Measurements from ENCODE around the gene TMCC3.
"Not testable (repeated sequence)": the region's sequence is repeated elsewhere in the genome, so short reads cannot be mapped to it uniquely, and the experiment has no call there.

Gene TMCC3

GRCh38 chr12:94650143-94651056 lies at the start of gene TMCC3:
Gene TMCC3, minus strand, starts transcription at chr12:94650557. Its CDS starts 127 bp downstream, at chr12:94650430.
- peak; percentile 26 for DNase-seq (ENCODE audit: low read depth)

DNA sequence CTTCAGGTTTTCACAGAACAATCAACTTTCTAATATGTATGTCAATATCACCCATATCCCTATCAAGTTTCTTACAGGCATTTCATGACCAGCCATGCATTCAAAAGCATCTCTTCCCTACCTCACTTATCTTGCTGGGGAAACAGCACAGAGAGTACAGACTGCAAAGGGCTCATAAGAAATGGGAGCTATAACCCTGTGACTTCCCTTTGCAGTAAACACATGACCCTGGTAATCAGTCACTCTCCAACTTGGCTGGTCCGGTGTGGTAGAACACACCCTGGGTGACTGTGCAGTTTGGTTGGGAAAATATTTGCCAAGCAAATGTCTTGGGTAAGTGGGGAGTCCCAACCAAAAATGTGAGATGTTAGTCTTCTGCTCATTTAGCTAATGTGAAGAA lies 49.4 kb upstream of the TMCC3 start:
- DNase-seq (ENCODE audit: low read depth), result peak; percentile 11

- no peak for DNase-seq (ENCODE audit: low read depth)
These were observed 48.2 kb upstream of the TMCC3 start for GRCh38 chr12:94698578-94698977.

DNA sequence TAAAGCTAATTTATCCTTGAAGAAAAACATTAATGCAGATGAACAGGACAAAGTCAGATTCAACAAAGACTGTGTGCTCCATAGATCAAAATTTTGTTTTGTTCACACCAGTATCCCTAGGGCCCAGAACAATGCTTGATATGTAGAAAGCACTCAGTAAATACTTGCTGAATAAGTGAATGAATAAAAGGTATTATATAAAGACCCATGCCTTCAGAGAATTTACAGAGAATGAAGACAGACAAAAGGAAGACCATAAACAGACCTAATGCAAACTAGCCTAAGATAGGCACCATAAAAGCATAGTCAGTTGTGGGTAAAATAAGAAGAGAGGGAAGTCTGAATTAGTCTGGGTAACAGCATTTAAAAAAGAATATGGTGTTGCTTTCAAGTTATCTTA lies 47.3 kb upstream of the TMCC3 start:
- no peak for DNase-seq (ENCODE audit: low read depth)

GRCh38 chr12:94694732-94695131 lies 44.4 kb upstream of the TMCC3 start:
- no peak for DNase-seq (ENCODE audit: low read depth)

GRCh38 chr12:94692826-94693225 lies 42.5 kb upstream of the TMCC3 start:
- not testable (repeated sequence) for DNase-seq (ENCODE audit: low read depth)

GRCh38 chr12:94690198-94690771 lies 39.9 kb upstream of the TMCC3 start:
- DNase-seq (ENCODE audit: low read depth), result peak; percentile 59

DNA sequence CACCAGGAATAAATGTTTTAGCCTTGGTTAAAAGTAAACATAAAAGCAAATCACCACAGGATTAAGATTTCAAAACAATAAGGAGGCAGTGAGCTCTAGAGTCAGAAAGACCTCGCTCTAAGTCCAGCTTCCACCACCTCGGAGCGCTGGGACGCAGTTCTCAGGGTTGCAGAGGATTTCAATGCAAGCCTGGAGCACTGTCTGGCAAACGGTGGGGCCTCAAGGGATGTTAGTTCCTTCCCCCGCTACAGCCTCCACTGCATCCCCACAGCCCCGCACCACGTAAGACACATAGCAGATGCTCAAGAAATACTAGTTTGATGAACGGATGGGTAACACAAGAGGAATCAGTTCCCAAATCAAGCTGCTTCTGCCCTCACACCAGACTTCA lies 39.3 kb upstream of the TMCC3 start:
- DNase-seq (ENCODE audit: low read depth), result no peak

DNA sequence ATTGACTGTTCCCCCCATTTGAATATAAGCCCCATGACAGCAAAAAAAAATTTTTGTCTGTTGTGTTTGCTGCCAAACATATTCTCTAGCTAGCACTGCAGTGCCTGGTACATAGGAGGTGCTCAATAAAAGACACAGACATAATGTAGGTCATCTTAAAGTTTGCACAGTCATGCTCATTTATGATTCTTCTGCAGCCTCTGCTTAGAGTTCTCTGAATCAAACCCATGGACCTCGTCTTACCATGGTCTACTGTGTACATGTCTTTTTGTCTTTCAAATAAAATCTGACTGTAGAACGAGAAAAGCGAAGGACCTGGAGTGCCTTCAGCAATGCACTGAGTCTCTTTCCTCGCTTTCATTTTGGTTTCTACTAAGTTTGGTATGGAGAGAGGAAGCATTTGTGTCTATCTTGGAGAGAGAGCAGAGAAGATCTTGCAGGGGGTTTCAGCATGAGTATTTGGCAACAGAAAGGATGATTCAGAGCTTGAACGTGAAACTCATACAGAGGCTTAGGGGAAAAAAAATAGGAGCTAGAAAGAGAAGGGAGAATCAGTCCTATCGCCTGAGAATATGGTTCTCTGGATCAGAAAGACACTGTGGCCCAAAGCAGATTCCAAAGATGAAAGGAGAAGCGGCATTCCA lies 38.8 kb upstream of the TMCC3 start:
- DNase-seq (ENCODE audit: low read depth), result peak; percentile 88

DNA sequence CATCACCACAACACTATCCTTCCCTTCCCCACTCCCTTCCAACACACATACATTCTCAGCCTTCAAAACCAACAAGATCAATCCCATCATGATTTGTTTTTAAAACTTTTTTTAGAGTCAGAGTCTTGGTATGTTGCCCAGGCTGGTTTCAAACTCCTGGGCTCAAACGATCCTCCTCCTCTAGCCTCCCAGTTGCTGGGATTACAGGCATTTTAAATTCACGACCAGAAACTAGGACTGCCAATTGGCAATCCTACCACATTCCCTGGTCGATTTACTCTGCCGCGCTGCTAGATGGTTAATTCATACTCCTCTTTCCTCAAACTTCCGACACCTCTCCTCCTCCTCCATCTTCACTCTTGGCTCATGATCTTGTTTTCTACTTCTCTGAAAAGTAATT lies 37.5 kb upstream of the TMCC3 start:
- no peak for DNase-seq (ENCODE audit: low read depth)

DNA sequence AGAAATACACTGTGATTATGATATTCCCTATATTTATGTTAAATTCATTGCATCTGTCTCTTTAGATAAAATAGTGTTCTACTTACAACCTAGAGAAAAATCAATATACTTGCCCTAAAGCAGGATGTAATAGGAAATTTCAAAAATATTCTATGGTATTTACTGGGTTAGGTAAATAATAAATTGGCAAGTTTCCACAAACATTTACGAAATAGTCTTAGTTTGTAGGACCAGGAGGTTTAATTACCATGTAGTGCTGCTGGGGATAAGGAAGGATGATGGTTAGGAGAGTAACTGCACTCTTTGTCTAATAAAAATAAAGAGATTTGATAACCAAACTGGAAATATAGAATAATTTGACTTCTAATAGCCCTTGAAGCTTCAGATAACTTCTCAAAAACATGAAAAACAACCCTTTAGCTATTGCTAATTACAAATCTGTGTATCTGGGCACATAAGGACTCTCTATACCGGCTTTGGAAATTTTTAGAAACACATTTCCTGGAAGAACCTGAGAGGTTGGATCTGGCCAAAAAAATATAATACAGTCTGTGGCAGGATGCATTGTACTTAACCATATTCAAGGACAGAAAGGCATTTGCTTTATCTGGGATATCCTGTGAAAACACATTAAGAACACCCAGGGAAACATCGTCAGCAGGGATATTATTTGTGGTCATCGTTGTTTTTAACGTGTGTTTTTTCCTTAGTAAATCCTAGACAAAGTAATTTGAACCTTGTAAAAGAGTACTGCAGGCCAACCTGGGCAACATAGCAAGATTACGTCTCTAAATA lies 36.7 kb upstream of the TMCC3 start:
- DNase-seq (ENCODE audit: low read depth), result peak; percentile 28

- DNase-seq (ENCODE audit: low read depth), result no peak
These were observed 34.2 kb upstream of the TMCC3 start for GRCh38 chr12:94684416-94685142.

GRCh38 chr12:94679554-94680195 lies 29.3 kb upstream of the TMCC3 start:
- no peak for DNase-seq (ENCODE audit: low read depth)

GRCh38 chr12:94678849-94679248 lies 28.5 kb upstream of the TMCC3 start:
- no peak for DNase-seq (ENCODE audit: low read depth)

GRCh38 chr12:94678379-94678778 lies 28.0 kb upstream of the TMCC3 start:
- no peak for DNase-seq (ENCODE audit: low read depth)

DNA sequence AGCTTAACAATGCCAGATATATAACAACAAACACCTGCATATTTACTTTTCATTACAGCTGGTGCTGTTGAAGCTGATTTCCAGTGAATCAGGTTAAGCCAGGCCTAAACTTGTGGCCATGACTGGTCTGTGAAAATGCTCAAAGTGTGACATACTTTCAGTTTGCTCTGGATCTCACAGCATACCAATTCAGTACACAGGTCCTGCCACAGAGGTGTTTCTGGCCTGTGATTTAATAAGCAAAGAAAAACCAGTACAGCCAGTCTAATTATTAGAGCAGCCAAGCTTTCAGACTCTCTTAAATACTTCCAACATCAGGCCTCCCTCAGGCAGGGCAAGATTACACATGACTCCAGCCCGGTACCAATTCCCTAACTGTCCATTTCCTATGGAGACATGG lies 27.4 kb upstream of the TMCC3 start:
- DNase-seq (ENCODE audit: low read depth), result no peak

DNA sequence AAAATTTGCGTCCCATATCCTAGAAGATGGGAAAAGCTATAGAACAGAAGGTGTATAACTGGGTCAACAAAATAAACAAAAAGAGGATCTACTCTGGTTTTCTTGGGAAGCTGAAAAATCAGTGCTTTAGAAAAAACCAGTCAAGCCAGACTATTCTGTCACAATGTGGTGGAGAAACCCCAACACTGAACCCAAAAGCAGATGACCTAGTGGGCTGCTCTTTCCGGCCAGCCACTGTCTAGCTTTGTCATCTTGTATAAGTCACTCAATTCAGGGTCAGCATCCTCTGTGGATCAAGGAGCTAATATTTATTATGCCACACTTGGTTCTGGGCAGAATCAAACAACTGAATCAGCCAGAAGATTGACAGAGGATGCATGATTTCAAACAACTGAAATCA lies 26.6 kb upstream of the TMCC3 start:
- no peak for DNase-seq (ENCODE audit: low read depth)

DNA sequence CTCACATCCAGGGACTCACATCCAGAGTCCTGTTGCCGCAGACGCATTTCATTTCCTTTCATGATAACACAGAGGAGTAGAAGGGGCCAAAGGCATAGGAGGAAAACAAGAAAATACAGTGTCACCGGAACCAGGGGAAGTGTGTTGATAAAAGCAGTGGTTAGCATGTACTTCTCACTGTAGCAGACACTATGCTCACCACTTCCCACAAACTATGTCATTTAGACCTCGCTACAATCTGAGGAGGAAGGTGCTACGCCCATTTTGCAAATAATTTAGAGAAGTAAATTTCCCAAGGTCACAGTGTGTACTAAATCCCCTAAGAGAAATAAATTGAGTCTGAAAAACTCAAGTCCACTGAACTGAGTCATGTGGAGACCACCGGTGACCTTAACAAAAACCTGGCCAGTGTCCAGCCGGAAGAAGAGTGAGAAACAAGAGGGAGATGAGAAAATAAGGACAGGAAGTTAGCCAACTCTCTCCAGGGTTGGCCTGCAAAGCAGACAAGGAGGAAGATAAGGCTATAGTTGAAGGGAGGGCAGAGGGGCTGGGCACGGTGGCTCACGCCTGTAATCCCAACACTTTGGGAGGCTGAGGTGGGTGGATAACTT lies 25.8 kb upstream of the TMCC3 start:
- peak; percentile 19 for DNase-seq (ENCODE audit: low read depth)

- DNase-seq (ENCODE audit: low read depth), result no peak
These were observed 24.5 kb upstream of the TMCC3 start for GRCh38 chr12:94674835-94675234.

DNA sequence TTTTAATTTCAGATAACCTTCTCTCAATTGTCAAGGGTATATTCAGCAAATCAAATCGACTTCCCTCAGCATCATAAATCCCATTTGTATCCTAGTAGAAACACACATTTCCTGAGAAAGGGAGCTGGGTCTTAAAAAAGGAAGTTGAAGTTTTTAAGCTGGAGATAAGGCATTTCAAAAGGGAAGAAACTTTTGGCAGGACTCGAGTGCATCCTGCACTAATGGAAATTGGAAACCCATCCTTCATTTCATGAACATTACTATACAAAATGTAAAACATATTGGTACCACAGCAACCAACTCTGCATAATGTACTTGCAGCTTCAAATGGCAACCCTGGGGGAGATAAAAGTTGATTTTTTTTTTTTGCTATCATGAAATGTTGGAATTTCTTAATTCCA lies 23.7 kb upstream of the TMCC3 start:
- no peak for DNase-seq (ENCODE audit: low read depth)

GRCh38 chr12:94673496-94673895 lies 23.1 kb upstream of the TMCC3 start:
- no peak for DNase-seq (ENCODE audit: low read depth)

All from amniotic epithelial cell (primary cell).